A549 (cell line): ENCODE measurements around the gene COG7.

Source experiments
- BCL3 ChIP-seq: fragments of >200 bp; sonication (Bioruptor Twin); formaldehyde crosslinking; IDR thresholded peaks from 3 replicates; pipeline ENCODE4 v1.6.1; 2016
- HMGXB4 ChIP-seq: fragments of 250-450 bp; sonication (Bioruptor Pico); IDR thresholded peaks from 2 replicates; pipeline ENCODE4 v1.5.0; 2021; ENCODE audit warnings: mild to moderate bottlenecking, moderate library complexity, borderline replicate concordance

- no peak for TF ChIP-seq BCL3
- TF ChIP-seq HMGXB4 (CRISPR knock-in tag) = no peak
Measured at GRCh38 chr16:23367988-23368387, 85.0 kb downstream of the COG7 start.
